ENCODE measurements around the gene SDC3. TPM values are rescaled to one million over a fixed set of nuclear protein-coding genes. Genes with fewer than 3 reads are reported as not detected.

The SDC3 gene
- total RNA-seq, 6 experiments from 2014 or later: 13.8 to 45.7 (median 16.2) TPM

GRCh38 chr1:30905916-30906620 lies 2.5 kb downstream of the SDC3 start:
- DNase-seq (peak in 1 of 3 donors; percentile 63), ATAC-seq (peak; percentile 15 to 35 (median 24))
- H3K4me1 ChIP-seq: peaks cover 0 to 4% (median 0%) of the 10 kb centered on the region in 4 donors
- no peak for TF ChIP-seq POLR2A (IDR thresholded peaks at IDR 0.05)
- TF ChIP-seq, protein P1, sequence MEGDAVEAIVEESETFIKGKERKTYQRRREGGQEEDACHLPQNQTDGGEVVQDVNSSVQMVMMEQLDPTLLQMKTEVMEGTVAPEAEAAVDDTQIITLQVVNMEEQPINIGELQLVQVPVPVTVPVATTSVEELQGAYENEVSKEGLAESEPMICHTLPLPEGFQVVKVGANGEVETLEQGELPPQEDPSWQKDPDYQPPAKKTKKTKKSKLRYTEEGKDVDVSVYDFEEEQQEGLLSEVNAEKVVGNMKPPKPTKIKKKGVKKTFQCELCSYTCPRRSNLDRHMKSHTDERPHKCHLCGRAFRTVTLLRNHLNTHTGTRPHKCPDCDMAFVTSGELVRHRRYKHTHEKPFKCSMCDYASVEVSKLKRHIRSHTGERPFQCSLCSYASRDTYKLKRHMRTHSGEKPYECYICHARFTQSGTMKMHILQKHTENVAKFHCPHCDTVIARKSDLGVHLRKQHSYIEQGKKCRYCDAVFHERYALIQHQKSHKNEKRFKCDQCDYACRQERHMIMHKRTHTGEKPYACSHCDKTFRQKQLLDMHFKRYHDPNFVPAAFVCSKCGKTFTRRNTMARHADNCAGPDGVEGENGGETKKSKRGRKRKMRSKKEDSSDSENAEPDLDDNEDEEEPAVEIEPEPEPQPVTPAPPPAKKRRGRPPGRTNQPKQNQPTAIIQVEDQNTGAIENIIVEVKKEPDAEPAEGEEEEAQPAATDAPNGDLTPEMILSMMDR (IDR thresholded peaks at IDR 0.05): no peak
- H3K27ac ChIP-seq: no peak overlapping the region
- no peaks in the 10 kb centered on the region for H3K27me3 ChIP-seq
- intact Hi-C loops (cut with DNase I): no loop called here
- no peaks in the 10 kb centered on the region for H3K9me3 ChIP-seq
- peak overlapping the region in 1 of 3 donors; percentile 42 for H3K4me3 ChIP-seq
- 36% methylated on average over 4 of the region's 9 CpGs for WGBS (ENCODE audit: insufficient coverage, low coverage, low lambda C conversion rate, missing lambda C conversion rate)
- no peaks in the 10 kb centered on the region for H3K36me3 ChIP-seq

DNA sequence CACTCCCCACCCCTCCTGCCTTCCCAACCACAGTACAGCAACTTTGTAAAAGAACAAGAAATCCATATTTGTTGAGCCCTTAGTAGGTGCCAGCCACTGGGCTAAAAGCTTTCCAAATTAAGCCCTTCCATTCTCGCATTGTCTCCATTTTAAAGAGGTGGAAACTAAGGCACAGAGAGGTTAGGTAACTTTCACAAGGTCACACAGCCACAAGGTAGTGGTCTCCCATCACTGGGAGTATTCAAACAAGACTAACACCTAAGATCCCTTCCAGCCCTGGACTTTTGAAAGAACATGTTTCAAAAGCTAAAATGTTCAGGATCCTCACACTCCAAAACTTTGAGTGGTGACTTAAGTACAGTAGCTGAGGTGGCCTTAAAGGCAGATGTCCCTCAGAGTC lies 3.2 kb downstream of the SDC3 start:
- H3K4me3 ChIP-seq: no peak overlapping the region
- no peaks in the 10 kb centered on the region for H3K36me3 ChIP-seq
- no peak for DNase-seq
- WGBS (ENCODE audit: insufficient coverage, low coverage, low lambda C conversion rate, missing lambda C conversion rate): 92% methylated on average over 1 of the region's 1 CpG
- H3K4me1 ChIP-seq: peaks cover 0 to 4% (median 0%) of the 10 kb centered on the region in 4 donors
- TF ChIP-seq POLR2A (IDR thresholded peaks at IDR 0.05): no peak
- TF ChIP-seq, protein P1 (IDR thresholded peaks at IDR 0.05): no peak
- no peaks in the 10 kb centered on the region for H3K9me3 ChIP-seq
- H3K27ac ChIP-seq: no peak overlapping the region
- intact Hi-C loops (cut with DNase I): no loop called here
- H3K27me3 ChIP-seq: no peaks in the 10 kb centered on the region
- ATAC-seq: no peak

- 60% methylated on average over 1 of the region's 1 CpG for WGBS (ENCODE audit: insufficient coverage, low coverage, low lambda C conversion rate, missing lambda C conversion rate)
- H3K4me1 ChIP-seq: peaks cover 0 to 4% (median 0%) of the 10 kb centered on the region in 4 donors
- TF ChIP-seq, protein P1 (IDR thresholded peaks at IDR 0.05): no peak
- TF ChIP-seq POLR2A (IDR thresholded peaks at IDR 0.05): no peak
- no peak overlapping the region for H3K27ac ChIP-seq
- intact Hi-C loops (cut with DNase I): no loop called here
- H3K4me3 ChIP-seq: no peak overlapping the region
- DNase-seq: peak in 1 of 3 donors; percentile 8
- H3K9me3 ChIP-seq: no peaks in the 10 kb centered on the region
- H3K36me3 ChIP-seq: no peaks in the 10 kb centered on the region
- no peak for ATAC-seq
- no peaks in the 10 kb centered on the region for H3K27me3 ChIP-seq
Measured at GRCh38 chr1:30904962-30905335, 3.6 kb downstream of the SDC3 start.

DNA sequence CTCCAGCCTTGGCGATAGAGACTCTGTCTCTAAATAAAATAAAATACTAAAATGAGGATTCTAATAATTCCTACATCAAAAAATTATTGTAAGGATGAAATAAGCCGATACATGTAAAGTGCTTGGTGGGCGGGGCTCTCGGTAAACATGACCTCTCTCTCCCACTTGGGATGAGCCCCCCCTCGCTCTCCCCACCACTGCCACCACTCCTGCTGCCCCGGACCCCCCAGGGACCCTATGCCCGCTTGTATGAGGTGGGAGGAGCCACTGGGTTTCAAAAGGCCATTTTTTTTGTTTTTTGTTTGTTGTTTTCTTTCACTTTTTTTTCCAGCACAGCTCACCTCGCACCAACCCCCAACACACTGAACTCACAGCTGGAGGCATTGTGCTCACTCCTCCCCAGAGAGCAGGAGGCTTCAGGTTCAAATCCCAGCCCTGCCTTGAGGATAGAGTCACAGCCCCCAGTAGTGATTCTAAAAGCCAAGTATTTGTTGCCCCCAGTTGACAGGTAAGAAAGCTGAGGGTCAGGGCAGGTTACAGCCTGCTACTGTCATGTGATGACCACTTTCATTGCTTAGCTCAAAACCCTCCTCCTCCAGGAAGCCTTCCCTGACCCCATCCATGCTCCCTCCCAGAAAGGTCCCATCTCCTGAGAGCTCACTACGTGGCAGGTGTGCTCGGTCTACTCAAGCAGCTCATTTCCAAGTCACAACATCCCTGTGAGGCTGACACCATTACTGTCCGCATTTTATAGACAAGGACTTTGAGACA lies 4.2 kb downstream of the SDC3 start:
- ATAC-seq (no peak), DNase-seq (peak in 2 of 3 donors; percentile 15 to 32)
- H3K4me1 ChIP-seq: peaks cover 0 to 4% (median 0%) of the 10 kb centered on the region in 4 donors
- no peaks in the 10 kb centered on the region for H3K9me3 ChIP-seq
- WGBS (ENCODE audit: insufficient coverage, low coverage, low lambda C conversion rate, missing lambda C conversion rate): 62% methylated on average over 8 of the region's 11 CpGs
- intact Hi-C loops (cut with DNase I): no loop called here
- H3K27ac ChIP-seq: no peak overlapping the region
- no peak overlapping the region for H3K4me3 ChIP-seq
- TF ChIP-seq POLR2A (IDR thresholded peaks at IDR 0.05): no peak
- TF ChIP-seq, protein P1 (IDR thresholded peaks at IDR 0.05): no peak
- H3K27me3 ChIP-seq: no peaks in the 10 kb centered on the region
- no peaks in the 10 kb centered on the region for H3K36me3 ChIP-seq

All from right lobe of liver (tissue), 6 donors.